Lower lobe of right lung (tissue), 2 donors: Measurements from ENCODE around the gene PATE4. TPM values are rescaled to one million over a fixed set of nuclear protein-coding genes. Genes with fewer than 3 reads are reported as not detected.

Experiments
- ATAC-seq, 2 donors: fragments of 200-7000 bp; cut with Tn5 transposase; one replicate each; pipeline ENCODE4 v1.9.1; 2020 to 2022; ENCODE audit warnings: mild to moderate bottlenecking in 2 of 2, moderate library complexity in 2 of 2
- DNase-seq: peaks from one replicate; pipeline ENCODE4 v3.0.0-alpha.2; 2020
- H3K27ac ChIP-seq: fragments of 200-600 bp; one replicate; pipeline ENCODE4 v1.8.0; 2022
- H3K27me3 ChIP-seq: fragments of 200-600 bp; one replicate; pipeline ENCODE4 v1.8.0; 2022; ENCODE audit warnings: low read depth
- H3K36me3 ChIP-seq: fragments of 200-600 bp; one replicate; pipeline ENCODE4 v1.8.0; 2022; ENCODE audit warnings: mild to moderate bottlenecking
- H3K4me1 ChIP-seq: fragments of 200-600 bp; one replicate; pipeline ENCODE4 v1.8.0; 2022
- H3K4me3 ChIP-seq: fragments of 200-600 bp; one replicate; pipeline ENCODE4 v1.8.0; 2022; ENCODE audit warnings: mild to moderate bottlenecking
- H3K9me3 ChIP-seq: fragments of 200-600 bp; one replicate; pipeline ENCODE4 v1.8.0; 2022
- intact Hi-C: fragments of 100-400 bp; cut with DNase I; formaldehyde crosslinking; loops from one replicate; pipeline ENCODE4 v1.11.0; 2022
- long read RNA-seq: library from polyadenylated mRNA; unstranded; transcript quantifications from one replicate; pipeline ENCODE4 v2.0.0, GENCODE V29; 2021
- total RNA-seq: library from RNA; stranded (reverse); fragmentation: NEBNext Ultra II Directional; extraction: Animal tissue kit (Norgen Biotek cat#: 25700); gene quantifications from one replicate; pipeline ENCODE4 v1.2.1, GENCODE V29; 2021
- TF ChIP-seq, protein P1 (sequence below): fragments of 200-600 bp; IDR thresholded peaks from one replicate; pipeline ENCODE4 v1.8.0; 2022; ENCODE audit warnings: antibody characterized with exemption, mild to moderate bottlenecking
- donor health status: DM: no; HTN: yes; CAD: no; lungs with severe emphysema.

The PATE4 gene, protein sequence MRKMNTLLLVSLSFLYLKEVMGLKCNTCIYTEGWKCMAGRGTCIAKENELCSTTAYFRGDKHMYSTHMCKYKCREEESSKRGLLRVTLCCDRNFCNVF
- total RNA-seq, result not detected
- long read RNA-seq, result 0 reads

DNA sequence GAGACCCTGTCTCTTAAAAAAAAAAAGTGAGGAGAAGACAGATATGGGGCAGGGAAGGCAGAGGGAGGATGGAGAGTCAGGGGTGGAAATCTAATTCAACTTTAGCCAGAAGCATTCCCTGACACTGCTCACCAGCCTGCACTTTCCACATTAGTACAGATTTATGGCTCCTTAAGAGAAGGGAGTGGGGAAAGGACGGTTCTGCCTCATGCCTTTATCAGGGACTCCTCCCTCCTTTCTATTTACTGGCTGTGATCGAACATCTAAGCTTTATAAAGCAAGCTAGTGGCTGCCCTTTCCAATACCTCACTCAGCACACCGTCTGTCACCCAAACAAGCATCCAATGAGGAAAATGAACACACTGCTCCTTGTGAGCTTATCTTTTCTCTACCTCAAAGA is at the start of gene PATE4:
Gene PATE4, plus strand, starts transcription at position 301 of the 400 bp plus-strand sequence. Its CDS starts 44 bp downstream, at position 345.
- no peak for ATAC-seq
- intact Hi-C loops, result no loop called here
- TF ChIP-seq, protein P1, sequence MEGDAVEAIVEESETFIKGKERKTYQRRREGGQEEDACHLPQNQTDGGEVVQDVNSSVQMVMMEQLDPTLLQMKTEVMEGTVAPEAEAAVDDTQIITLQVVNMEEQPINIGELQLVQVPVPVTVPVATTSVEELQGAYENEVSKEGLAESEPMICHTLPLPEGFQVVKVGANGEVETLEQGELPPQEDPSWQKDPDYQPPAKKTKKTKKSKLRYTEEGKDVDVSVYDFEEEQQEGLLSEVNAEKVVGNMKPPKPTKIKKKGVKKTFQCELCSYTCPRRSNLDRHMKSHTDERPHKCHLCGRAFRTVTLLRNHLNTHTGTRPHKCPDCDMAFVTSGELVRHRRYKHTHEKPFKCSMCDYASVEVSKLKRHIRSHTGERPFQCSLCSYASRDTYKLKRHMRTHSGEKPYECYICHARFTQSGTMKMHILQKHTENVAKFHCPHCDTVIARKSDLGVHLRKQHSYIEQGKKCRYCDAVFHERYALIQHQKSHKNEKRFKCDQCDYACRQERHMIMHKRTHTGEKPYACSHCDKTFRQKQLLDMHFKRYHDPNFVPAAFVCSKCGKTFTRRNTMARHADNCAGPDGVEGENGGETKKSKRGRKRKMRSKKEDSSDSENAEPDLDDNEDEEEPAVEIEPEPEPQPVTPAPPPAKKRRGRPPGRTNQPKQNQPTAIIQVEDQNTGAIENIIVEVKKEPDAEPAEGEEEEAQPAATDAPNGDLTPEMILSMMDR, result no peak
- DNase-seq, result no peak
- Histone ChIP-seq H3K9me3 (peaks cover 6% of the 10 kb centered on the region), H3K4me1 (no peaks in the 10 kb centered on the region), H3K36me3 (no peaks in the 10 kb centered on the region), H3K27me3 (no peaks in the 10 kb centered on the region), H3K27ac (no peak within 1 kb of the TSS), H3K4me3 (no peak within 1 kb of the TSS)

DNA sequence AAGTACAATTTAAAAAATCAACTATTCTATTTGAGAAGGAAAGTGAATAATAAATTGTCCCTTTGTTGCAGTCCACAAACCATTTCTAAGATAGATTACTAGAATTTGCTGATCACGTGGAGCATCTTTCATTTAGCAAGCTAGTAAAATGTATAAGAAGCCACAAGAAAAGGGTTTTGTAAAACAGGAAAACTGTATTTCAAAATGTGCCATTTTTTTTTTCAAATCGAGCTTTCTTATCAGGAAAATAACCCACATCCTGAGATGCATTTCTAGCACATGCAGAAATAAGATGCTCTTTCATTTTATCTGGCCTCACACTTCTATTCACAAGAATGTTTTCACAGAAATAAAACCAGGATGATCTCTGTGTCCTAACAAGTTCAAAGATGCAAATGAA is 48.4 kb upstream of the PATE4 start:
- TF ChIP-seq, protein P1, result no peak
- Histone ChIP-seq H3K27me3 (no peaks in the 10 kb centered on the region), H3K4me3 (no peak overlapping the region), H3K4me1 (no peaks in the 10 kb centered on the region), H3K9me3 (no peaks in the 10 kb centered on the region), H3K27ac (no peak overlapping the region), H3K36me3 (no peaks in the 10 kb centered on the region)
- ATAC-seq, result no peak
- intact Hi-C loops, result no loop called here
- DNase-seq, result no peak

DNA sequence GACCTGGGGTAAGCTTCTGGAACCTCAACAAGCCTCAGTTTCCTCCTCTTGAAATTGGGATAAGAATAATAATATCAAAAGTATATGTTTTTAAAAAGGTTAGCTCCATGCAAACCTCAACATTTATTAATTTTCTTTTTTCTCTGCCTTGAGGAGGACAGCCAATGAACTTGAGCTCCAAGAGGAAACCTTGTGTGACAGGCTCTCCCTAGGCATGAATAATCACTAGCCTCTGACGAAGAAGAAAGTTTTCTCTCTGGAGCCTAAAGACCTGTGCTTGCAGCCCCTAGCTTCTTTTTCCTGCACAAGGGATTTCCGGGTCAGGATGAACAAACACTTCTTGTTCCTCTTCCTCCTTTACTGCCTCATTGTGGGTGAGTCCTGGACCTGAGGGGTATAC is 45.3 kb upstream of the PATE4 start, which contains the start of gene PATE3:
Gene PATE3, plus strand, starts transcription at position 301 of the 400 bp plus-strand sequence. Its CDS starts 25 bp downstream, at position 326.
- TF ChIP-seq, protein P1, result no peak
- Histone ChIP-seq H3K4me1 (no peaks in the 10 kb centered on the region), H3K27me3 (no peaks in the 10 kb centered on the region), H3K36me3 (no peaks in the 10 kb centered on the region), H3K27ac (no peak within 1 kb of the TSS), H3K9me3 (no peaks in the 10 kb centered on the region), H3K4me3 (no peak within 1 kb of the TSS)
- DNase-seq, result no peak
- no peak for ATAC-seq
- intact Hi-C loops, result no loop called here

DNA sequence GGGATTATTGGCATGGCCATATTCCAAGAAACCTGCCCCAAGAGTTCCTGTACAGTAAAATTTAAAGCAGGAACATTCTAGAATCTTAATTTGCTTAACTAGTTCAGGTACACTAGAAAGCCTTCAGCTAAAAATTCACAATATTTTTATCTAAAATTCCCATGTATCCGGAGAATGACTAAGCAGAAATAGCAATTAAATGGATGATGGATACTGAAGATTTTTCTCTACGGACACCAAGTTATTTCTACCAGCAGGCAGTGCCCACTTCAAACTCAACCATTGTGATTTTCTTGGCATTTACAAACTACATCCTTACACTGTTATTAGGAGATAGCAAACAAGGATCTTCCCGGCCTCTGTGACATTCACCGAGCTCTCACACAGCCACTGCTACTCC is 42.3 kb upstream of the PATE4 start:
- TF ChIP-seq, protein P1, result no peak
- ATAC-seq (no peak), DNase-seq (no peak)
- H3K4me3 ChIP-seq, result no peak overlapping the region
- H3K9me3 ChIP-seq, result peaks cover 6% of the 10 kb centered on the region
- intact Hi-C loops, result no loop called here
- H3K27ac ChIP-seq, result no peak overlapping the region
- no peaks in the 10 kb centered on the region for H3K27me3 ChIP-seq
- no peaks in the 10 kb centered on the region for H3K36me3 ChIP-seq
- H3K4me1 ChIP-seq, result no peaks in the 10 kb centered on the region

DNA sequence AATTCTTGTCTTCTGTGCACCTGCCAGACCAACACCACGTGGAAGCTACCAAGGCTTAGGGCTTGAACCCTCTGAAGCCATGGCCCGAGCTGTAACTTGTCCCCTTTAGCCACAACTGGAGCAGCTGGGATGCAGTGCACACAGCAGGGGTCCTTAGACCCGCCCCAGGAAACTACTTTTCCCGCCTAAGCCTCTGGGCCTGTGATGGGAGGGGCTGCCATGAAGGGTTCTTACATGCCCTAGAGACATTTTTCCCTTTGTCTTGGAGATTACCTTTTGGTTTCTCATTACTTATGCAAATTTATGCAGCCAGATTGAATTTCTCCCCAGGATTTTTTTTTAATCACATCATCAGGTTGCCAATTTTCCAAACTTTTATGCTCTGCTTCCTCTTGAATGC is 35.5 kb upstream of the PATE4 start:
- Histone ChIP-seq H3K9me3 (peaks cover 32% of the 10 kb centered on the region), H3K27ac (no peak overlapping the region), H3K36me3 (no peaks in the 10 kb centered on the region), H3K4me3 (no peak overlapping the region), H3K27me3 (no peaks in the 10 kb centered on the region), H3K4me1 (no peaks in the 10 kb centered on the region)
- TF ChIP-seq, protein P1, result no peak
- no peak for DNase-seq
- intact Hi-C loops, result no loop called here
- ATAC-seq, result no peak
